ENCODE measurements around the gene PBLD.

- no peak for TF ChIP-seq POLR2A (IDR thresholded peaks at IDR 0.05)
- no peak for TF ChIP-seq CTCF (IDR thresholded peaks at IDR 0.05)
Measured at GRCh38 chr10:68329506-68329861, 3.2 kb downstream of the PBLD start.

Measured in esophagus squamous epithelium (tissue), 4 donors.